ENCODE data around the gene WWOX.

DNA sequence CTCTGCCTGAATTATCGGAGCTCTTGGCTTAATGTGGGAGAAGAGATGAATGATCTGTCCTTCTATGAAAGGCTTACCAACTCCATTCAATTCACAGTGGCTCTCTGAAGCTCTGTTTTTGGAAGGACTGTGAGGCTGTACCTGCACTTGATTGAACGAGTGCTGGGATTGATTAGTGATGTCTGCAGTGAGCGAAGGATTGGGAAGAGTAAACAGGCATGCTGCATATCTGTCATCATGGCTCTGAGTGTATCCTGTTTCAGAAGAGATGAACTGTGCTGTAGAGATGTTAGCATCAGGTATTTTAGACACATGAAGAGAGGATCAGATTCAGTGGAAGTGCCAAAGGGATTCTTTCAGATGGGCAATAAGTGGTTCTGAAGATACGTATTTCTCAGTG is 937.1 kb downstream of the WWOX start:
- TF ChIP-seq, protein P1, sequence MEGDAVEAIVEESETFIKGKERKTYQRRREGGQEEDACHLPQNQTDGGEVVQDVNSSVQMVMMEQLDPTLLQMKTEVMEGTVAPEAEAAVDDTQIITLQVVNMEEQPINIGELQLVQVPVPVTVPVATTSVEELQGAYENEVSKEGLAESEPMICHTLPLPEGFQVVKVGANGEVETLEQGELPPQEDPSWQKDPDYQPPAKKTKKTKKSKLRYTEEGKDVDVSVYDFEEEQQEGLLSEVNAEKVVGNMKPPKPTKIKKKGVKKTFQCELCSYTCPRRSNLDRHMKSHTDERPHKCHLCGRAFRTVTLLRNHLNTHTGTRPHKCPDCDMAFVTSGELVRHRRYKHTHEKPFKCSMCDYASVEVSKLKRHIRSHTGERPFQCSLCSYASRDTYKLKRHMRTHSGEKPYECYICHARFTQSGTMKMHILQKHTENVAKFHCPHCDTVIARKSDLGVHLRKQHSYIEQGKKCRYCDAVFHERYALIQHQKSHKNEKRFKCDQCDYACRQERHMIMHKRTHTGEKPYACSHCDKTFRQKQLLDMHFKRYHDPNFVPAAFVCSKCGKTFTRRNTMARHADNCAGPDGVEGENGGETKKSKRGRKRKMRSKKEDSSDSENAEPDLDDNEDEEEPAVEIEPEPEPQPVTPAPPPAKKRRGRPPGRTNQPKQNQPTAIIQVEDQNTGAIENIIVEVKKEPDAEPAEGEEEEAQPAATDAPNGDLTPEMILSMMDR (IDR thresholded peaks at IDR 0.05): no peak
- TF ChIP-seq POLR2A (IDR thresholded peaks at IDR 0.05): no peak
